Subcutaneous adipose tissue (tissue), 4 donors: Measurements from ENCODE around the gene GDPD5. TPM values are rescaled to one million over a fixed set of nuclear protein-coding genes. Genes with fewer than 3 reads are reported as not detected.

Experiments
- total RNA-seq, 4 donors: library from RNA; depleted of rRNA; stranded (reverse); fragments of >200 nt; gene quantifications; one replicate each; pipeline ENCODE4 v1.1.0, GENCODE V29; 2016
- TF ChIP-seq, protein P1 (sequence below): fragments of 450-650 bp; IDR thresholded peaks from one replicate; pipeline ENCODE4 v1.5.1; 2016; ENCODE audit warnings: low read depth, mild to moderate bottlenecking, control low read depth, antibody characterized with exemption, moderate library complexity

Gene GDPD5
- total RNA-seq, 4 donors from 2014 or later, result 19.2 to 96.8 (median 32.6) TPM

DNA sequence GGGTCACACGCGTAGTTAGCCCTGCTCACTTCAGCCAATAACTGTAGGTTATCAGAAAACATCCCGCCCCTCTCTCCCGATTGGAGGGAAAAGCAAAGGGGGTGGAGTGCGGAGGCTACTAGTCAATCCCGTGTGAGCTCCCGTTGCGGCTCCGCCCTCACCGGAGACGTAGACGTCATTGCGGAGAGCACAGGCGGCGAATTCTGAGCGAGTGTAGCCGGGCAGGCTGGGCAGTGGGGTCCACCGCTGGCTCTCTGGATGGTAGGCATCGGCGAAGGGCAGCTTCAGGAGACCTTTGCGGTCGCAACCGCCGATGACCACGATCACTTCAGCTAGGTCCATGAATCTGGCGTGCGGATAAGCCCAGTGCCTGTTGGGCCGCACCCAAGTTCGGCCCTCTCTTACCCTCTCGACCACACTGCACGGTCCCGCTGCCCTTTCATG lies 97.4 kb downstream of the GDPD5 start:
- TF ChIP-seq, protein P1, sequence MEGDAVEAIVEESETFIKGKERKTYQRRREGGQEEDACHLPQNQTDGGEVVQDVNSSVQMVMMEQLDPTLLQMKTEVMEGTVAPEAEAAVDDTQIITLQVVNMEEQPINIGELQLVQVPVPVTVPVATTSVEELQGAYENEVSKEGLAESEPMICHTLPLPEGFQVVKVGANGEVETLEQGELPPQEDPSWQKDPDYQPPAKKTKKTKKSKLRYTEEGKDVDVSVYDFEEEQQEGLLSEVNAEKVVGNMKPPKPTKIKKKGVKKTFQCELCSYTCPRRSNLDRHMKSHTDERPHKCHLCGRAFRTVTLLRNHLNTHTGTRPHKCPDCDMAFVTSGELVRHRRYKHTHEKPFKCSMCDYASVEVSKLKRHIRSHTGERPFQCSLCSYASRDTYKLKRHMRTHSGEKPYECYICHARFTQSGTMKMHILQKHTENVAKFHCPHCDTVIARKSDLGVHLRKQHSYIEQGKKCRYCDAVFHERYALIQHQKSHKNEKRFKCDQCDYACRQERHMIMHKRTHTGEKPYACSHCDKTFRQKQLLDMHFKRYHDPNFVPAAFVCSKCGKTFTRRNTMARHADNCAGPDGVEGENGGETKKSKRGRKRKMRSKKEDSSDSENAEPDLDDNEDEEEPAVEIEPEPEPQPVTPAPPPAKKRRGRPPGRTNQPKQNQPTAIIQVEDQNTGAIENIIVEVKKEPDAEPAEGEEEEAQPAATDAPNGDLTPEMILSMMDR, result no peak

DNA sequence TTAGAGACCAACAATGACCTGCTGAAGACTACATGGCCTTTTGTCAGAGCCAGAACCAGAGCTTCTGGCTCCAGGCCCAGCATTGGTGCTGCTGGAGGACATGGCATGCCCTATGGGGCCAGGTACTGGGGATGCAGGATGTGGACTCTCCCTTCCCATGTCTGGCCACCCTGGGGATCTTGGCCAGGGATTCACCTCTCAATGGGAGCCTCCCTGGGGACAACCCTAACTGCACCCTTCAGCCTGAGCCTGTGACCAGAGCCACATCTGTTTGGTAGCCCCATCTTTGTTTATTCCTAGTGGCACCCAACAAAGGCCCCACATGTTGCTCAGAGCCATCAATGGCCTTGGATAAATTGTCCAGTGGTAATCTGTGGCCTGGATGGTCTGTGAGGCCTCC lies 98.6 kb downstream of the GDPD5 start:
- TF ChIP-seq, protein P1, result no peak

DNA sequence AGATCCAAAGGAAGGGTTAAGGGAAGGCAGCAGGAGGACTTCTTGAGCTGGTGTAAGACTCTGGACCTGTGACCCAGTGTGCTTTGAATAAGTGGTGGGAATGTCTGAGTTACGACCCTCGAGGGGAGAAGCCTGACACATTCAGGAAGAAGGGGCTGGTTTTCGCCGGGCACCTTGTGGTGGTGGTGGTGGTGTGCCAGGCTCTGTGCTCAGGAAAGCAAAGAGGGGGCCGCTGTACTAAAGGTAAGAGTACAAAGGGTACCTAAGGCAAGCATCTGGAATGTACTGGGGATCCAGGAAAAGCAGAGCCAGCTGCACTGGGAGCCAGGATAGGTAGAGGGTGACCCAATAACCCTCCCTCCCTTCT lies 99.0 kb downstream of the GDPD5 start:
- TF ChIP-seq, protein P1, result no peak

DNA sequence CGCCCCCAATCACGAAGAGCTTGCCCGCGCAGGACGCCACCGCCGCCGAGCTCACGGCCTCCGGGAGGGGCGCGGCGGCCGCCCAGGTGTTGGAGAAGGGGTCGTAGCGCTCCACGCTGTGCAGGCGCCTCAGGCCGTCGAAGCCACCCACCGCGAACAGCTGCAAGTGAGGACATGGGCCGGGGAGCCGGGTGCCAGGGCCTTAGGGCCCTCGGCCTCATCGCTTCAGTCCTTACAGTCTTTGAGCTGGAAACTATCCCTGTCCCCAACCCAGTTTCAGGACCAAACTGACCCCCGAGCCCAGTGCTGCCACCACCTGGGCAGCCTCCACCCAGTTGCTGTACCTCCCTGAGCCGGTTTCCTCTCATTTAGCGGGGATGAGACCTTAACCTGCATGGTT lies 100.3 kb downstream of the GDPD5 start:
- TF ChIP-seq, protein P1, result no peak

DNA sequence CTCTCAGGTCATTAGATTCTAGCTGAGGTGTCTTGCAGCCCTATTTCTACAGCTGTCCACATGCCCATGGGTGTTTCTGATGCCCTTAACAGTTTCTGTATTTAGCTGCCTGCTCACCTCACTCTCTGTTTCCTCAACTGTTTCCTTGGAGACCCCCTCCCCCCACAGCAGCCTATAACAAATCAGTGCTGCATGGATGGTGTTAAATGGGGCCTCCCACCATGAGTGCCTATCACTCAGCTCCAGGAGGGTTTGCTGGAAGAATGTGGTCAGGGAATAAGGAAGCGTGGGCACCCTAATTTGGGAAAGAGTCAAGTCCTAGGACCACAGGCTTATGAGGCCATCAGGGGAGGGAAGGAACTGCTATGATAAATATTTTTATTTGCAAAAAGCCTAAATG lies 101.3 kb downstream of the GDPD5 start:
- TF ChIP-seq, protein P1, result no peak

DNA sequence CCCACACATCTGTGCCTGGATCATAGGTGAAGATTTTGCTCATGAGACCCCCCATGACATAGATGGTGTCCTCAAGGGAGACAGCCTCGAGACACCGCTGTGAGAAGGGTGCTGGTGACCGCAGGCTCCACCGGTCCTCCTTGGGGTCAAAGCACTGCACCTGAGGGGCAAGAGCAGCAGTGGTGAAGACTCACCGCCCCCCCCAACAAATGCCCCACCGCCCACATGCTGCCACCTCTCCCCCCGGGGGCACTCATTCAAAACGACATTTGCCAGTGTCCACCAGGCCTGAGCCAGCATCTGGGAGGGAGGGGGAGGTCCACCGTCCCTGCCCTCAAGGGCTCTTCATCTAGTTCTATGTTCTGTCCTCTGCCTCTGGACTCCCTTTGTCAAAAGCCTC lies 102.0 kb downstream of the GDPD5 start:
- TF ChIP-seq, protein P1, result no peak

DNA sequence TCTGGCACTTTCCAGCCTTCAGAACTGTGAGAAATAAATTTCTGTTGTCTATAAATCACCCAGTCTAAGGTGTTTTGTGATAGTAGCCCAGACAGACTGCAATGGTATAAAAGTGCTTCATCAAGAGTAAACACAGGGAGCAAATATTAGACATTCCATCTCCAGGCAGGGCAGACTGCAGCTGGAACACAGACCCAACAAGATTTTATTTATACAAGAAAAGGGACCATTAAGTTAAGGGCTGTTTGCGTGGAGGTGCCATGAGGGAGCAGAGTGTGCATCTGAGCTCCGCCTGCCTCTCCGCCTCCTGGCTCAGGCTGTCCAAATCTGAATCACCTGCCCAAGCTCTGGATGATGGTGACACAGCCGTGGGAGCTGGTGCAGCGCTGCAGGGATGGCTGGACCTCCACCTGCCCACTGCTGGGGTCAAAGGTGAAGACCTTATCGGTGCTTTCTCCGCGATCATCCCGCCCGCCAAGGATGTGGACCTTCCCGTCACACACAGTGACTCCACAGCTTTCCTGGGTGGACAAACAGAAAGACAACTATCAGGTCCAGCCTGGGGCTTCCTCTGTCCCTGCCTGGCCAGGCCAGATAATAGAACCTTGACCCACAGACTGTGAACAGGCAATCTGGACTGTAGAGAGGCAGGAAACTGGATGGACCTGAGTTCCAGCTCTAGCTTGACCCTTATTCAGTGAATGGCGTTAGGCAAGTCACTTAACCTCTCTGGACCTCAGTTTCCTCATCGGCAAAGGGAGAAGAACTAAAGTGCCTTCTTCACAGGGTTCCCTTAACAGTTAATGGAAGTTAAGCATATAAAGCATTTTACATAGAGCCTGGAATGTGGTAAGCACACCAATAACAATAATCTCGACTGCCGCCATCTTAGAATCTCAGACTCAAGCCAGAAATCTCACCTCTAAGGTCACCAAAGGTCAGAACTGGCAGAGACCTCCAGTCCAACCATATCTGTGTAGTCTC lies 103.2 kb downstream of the GDPD5 start:
- TF ChIP-seq, protein P1, result no peak
